Measurements from ENCODE around the gene UBA3. TPM values are rescaled to one million over a fixed set of nuclear protein-coding genes. Genes with fewer than 3 reads are reported as not detected.

The UBA3 gene
- total RNA-seq, 1 experiment from 2014 or later = 45.6 TPM

- H3K4me1 ChIP-seq (ENCODE audit: control insufficient read depth in 1 of 2, insufficient read depth in 2 of 2, low read length in 2 of 2) = peaks cover 33 to 79% of the 10 kb centered on the region in 2 experiments
- ChIA-PET POLR2A (interaction anchor here (1.1 to 1.5 kb wide), 3 partner anchors 11 to 18 kb away, joined by 3 to 4 read pairs (median 3); no protein-coding TSS in a partner anchor), CTCF (interaction anchor here (0.7 kb wide), 1 partner anchor 316 kb away, joined by 3 read pairs; no protein-coding TSS in a partner anchor), RAD21 (ENCODE audit: low non-redundant PET in 1 of 2, low total read pairs in 2 of 2, uncharacterized antibody in 2 of 2, unreplicated experiment in 2 of 2) (no interaction called here)
- intact Hi-C loops (cut with micrococcal nuclease) = no loop called here
- H3K27ac ChIP-seq (ENCODE audit: low read depth, low read length) = peak overlapping the region; percentile 70
- H3K9me3 ChIP-seq (ENCODE audit: control insufficient read depth in 1 of 2, insufficient read depth in 1 of 2, low read depth in 1 of 2, low read length in 2 of 2) = no peaks in the 10 kb centered on the region
- peak; percentile 72 for DNase-seq (ENCODE audit: low read depth, low spot score)
- no peaks in the 10 kb centered on the region for H3K9me2 ChIP-seq (ENCODE audit: insufficient read depth)
- no peaks in the 10 kb centered on the region for H3K27me3 ChIP-seq (ENCODE audit: insufficient read depth, low read length)
- H3K4me2 ChIP-seq (ENCODE audit: low read length) = peak overlapping the region; percentile 85
- peak overlapping the region; percentile 77 for H3K9ac ChIP-seq (ENCODE audit: low read length)
- peak; percentile 55 for TF ChIP-seq FOSL1 (IDR thresholded peaks at IDR 0.05; ENCODE audit: low read depth)
- TF ChIP-seq MAX (IDR thresholded peaks at IDR 0.05) = peak; percentile 68
- 0 out of 2 replicates have a peak, but pooled peaks have one; percentile 44 for TF ChIP-seq CBX3 (IDR thresholded peaks at IDR 0.05; ENCODE audit: low read depth)
- no peak for TF ChIP-seq CEBPB (IDR thresholded peaks at IDR 0.05; ENCODE audit: low read depth)
- TF ChIP-seq JUND (IDR thresholded peaks at IDR 0.05) = no peak; the same call in 1 of the 2 replicates
- TF ChIP-seq SP1 (IDR thresholded peaks at IDR 0.05; ENCODE audit: low read depth) = peak; percentile 60
- no peak for TF ChIP-seq YY1 (IDR thresholded peaks at IDR 0.05; ENCODE audit: extremely low read depth, insufficient replicate concordance, low read depth, low read length)
- no peak for TF ChIP-seq EGR1 (IDR thresholded peaks at IDR 0.05; ENCODE audit: low read depth)
- TF ChIP-seq, protein P1, sequence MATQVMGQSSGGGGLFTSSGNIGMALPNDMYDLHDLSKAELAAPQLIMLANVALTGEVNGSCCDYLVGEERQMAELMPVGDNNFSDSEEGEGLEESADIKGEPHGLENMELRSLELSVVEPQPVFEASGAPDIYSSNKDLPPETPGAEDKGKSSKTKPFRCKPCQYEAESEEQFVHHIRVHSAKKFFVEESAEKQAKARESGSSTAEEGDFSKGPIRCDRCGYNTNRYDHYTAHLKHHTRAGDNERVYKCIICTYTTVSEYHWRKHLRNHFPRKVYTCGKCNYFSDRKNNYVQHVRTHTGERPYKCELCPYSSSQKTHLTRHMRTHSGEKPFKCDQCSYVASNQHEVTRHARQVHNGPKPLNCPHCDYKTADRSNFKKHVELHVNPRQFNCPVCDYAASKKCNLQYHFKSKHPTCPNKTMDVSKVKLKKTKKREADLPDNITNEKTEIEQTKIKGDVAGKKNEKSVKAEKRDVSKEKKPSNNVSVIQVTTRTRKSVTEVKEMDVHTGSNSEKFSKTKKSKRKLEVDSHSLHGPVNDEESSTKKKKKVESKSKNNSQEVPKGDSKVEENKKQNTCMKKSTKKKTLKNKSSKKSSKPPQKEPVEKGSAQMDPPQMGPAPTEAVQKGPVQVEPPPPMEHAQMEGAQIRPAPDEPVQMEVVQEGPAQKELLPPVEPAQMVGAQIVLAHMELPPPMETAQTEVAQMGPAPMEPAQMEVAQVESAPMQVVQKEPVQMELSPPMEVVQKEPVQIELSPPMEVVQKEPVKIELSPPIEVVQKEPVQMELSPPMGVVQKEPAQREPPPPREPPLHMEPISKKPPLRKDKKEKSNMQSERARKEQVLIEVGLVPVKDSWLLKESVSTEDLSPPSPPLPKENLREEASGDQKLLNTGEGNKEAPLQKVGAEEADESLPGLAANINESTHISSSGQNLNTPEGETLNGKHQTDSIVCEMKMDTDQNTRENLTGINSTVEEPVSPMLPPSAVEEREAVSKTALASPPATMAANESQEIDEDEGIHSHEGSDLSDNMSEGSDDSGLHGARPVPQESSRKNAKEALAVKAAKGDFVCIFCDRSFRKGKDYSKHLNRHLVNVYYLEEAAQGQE (IDR thresholded peaks at IDR 0.05; ENCODE audit: low read depth) = no peak
- TF ChIP-seq POLR2AphosphoS5 (IDR thresholded peaks at IDR 0.05; ENCODE audit: low read depth, low read length) = peak; percentile 57
- TF ChIP-seq RAD21 (IDR thresholded peaks at IDR 0.05; ENCODE audit: low read depth) = 0 out of 2 replicates have a peak, but pooled peaks have one; percentile 8
- no peak for TF ChIP-seq CTCF (IDR thresholded peaks at IDR 0.05 in 2 of 3, conservative IDR thresholded peaks at IDR 0.05 in 1 of 3; ENCODE audit: borderline replicate concordance in 1 of 3, insufficient read depth in 1 of 3, low read depth in 2 of 3, low read length in 2 of 3)
- TF ChIP-seq ZFX (IDR thresholded peaks at IDR 0.05) = no peak
- no TSS peak for BruUV-seq (replicated peaks)
- peak overlapping the region; percentile 19 for H2AFZ ChIP-seq (ENCODE audit: low read depth, low read length, poor library complexity, severe bottlenecking)
- peaks cover 38% of the 10 kb centered on the region for H3K79me2 ChIP-seq (ENCODE audit: insufficient read depth, low read length)
- no peaks in the 10 kb centered on the region for H3K36me3 ChIP-seq (ENCODE audit: control insufficient read depth in 1 of 2, insufficient read depth in 2 of 2, low read length in 2 of 2)
- H4K20me1 ChIP-seq (ENCODE audit: insufficient read depth) = no peaks in the 10 kb centered on the region
- H3K4me3 ChIP-seq (replicated peaks in 1 of 2; ENCODE audit: low read depth in 1 of 2, low read length in 2 of 2) = peak overlapping the region; percentile 80 to 84
- ATAC-seq = peak; percentile 69
Observed at GRCh38 chr3:69085833-69086722, 5.9 kb upstream of the UBA3 start.

All from HCT116 (cell line).